ENCODE measurements around the gene MEGF6.

The MEGF6 gene

DNA sequence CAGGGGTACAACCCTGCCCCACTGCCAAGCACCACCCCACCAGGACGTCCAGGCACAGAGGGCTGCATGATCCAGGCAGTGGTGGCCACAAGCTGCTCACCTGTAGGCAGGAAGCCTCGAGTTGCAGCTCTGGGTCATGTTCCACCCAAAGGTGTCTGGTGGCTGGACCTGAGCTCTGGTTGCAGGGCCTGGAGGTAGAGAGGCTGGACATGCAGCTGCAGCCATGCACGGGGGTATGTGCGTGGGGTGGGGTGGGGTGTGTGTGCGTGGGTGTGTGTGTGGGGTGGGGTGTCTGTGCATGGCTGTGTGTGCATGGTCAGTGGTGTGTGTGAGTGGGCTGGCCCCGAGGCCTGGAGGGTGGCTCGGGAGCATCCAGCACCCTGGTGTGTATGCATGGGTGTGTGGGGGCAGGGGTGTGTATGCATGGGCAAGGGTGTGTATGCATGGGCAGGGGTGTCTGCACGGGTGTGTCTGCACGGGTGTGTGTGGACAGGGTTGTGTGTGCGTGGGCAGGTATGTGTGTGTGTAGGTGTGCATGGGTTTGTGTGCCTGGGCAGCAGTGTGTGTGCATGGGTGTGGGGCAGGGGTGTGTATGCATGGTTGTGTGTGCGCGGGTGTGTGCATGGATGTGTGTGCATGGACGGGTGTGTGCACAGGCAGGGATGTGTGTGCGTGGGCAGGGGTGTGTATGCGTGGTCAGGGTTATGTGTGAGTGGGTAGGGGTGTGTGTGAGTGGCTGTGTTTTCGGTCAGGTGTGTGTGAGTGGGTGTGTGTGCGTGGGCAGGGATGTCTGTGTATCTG is 141.3 kb downstream of the MEGF6 start:
- DNase-seq (ENCODE audit: low read depth in 2 of 2): no peak

GRCh38 chr1:3469104-3469848 is 142.0 kb downstream of the MEGF6 start:
- no peak for DNase-seq (ENCODE audit: low read depth in 2 of 2)

GRCh38 chr1:3468236-3469103 is 142.8 kb downstream of the MEGF6 start:
- DNase-seq (ENCODE audit: low read depth in 2 of 2): no peak

DNA sequence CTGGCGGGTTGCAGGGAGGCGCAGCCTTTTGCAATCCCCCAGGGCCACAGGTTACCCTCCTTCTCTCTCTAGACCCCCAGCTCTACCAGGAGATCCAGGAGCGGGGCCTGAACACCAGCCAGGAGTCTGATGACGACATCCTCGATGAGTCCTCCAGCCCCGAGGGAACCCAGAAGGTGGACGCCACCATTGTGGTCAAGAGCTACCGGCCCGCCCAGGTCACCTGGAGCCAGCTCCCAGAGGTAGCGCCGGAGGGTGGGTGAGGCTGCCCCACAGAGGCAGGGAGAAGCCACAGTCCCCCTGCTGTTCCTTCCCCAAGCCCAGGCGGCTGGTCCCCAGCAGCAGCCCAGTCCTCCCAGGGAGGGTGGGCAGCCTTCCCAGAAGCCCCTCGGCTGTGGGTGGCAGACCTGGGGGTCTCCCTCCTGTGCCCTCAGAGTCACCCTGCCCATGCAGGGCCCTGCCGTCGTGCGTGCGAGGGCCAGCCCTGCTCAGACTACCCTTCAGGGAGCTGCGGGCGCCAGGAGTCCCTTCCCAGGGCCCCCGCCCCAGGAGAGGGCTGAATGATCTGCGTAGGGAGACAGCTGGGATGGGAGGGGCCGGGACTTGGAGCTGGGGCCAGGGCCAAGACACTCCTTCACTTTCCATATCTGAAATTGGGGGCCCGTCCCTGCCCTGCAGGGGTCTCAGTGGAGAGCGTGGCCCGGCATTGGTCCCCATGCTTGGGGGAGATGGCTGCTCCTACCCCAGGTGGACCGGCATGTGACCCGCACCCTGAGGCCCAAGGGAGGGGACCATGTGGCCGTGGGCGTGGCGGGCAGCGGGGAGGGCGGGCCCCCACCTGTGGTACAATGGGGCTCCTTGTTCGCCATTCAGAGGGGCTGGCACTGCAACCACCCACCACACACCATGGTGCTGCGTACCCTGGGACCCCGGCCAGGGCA is 143.9 kb downstream of the MEGF6 start:
- no peak for DNase-seq (ENCODE audit: low read depth in 2 of 2)

- DNase-seq (ENCODE audit: low read depth in 2 of 2): no peak
Observed at GRCh38 chr1:3466366-3467075, 144.8 kb downstream of the MEGF6 start.

GRCh38 chr1:3465935-3466321 is 145.4 kb downstream of the MEGF6 start:
- DNase-seq (ENCODE audit: low read depth in 2 of 2): no peak

DNA sequence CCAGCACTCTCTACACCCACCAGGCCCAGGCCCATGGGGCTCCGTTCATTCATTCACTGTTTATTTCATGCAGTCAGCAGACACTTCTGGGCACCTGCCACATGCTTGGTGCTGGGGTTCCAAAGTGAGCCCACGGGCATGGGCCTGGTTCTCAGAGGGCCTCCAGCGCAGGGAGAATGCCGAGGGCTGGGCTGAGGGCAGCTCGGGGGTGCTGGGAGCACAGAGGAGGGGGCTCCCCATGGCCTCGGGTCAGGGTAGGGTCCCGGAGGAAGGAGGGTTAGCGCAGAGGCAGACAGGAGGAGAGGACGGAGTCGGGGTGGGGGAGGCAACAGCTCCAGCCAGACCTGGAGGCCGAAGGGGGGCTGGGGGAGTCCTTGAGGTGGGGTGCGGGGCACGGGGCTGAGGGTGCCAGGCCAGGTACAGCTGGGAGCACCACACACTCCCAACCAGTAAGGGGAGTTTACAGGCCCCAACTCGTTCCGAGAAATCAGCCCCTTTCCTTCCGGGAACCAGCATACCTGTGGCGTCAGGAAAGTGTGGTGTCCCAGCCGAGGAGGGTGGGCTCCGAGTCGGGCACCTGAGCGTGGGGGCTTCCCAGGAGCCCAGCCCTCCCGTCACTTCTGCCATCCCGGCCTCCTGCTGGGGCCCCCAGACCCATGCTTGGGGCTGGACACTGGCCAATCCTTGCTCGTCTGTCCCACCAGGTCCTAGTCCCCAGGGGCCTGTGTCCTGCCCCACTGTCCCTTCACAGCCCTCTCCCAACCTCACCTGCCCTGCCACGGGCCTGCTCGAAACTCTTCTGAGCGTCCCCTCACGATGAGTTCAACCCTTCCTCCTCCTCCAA is 146.0 kb downstream of the MEGF6 start:
- DNase-seq (ENCODE audit: low read depth in 2 of 2): no peak

GRCh38 chr1:3464649-3465025 is 146.7 kb downstream of the MEGF6 start:
- no peak for DNase-seq (ENCODE audit: low read depth in 2 of 2)

GRCh38 chr1:3463891-3464648 is 147.2 kb downstream of the MEGF6 start:
- no peak for DNase-seq (ENCODE audit: low read depth in 2 of 2)

DNA sequence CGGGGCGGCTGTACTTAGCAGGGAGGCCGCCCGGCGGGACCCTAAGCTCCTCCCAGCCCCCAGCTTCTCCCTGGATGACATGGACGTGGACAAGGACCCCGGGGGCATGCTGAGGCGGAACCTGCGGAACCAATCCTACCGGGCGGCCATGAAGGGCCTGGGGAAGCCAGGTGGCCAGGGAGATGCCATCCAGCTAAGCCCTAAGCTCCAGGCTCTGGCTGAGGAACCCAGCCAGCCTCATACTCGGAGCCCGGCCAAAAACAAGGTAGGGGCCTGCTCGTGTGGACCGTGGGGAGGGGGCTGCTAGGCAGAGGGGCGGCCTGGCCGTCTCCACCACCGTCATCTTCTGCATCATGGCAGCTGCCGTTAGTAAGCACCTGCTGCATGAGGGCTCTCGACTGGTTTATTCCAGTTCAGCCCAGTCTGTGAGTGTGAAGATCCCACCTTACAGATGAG is 147.9 kb downstream of the MEGF6 start:
- no peak for DNase-seq (ENCODE audit: low read depth in 2 of 2)

GRCh38 chr1:3463013-3463385 is 148.3 kb downstream of the MEGF6 start:
- no peak for DNase-seq (ENCODE audit: low read depth in 2 of 2)

DNA sequence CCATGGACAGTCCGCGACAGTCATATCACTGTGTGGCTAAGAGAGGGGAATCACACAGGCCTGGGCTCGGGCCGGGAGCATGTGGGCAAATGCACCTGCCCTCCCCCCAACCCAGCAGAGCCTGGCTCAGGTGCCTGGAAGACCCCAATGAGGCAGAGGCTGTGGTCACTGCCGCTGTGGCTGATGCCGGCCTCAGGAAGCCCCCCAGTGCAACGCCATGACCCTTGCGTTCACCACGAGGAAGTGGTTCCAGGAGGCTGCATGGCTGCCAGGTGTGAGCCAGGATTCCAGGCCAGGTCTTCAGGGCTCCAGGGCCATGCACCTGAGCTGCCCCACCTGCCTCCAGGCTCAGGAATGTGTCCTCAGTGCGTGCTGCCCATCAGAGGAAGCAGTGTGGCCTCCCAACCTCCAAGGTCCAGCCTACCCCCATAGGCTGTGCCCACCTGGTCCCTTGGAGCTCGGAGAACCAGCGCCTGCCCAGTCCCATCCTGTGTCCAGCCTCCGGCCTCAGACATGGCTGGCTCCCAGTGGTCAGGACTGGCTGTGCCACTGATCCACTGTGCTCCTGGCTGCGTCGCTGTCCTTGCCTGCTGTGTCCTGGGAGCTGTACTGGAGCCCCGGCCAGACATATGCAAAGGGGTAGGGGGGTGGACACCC is 148.8 kb downstream of the MEGF6 start:
- DNase-seq (ENCODE audit: low read depth in 2 of 2): no peak

- no peak for DNase-seq (ENCODE audit: low read depth in 2 of 2)
Observed at GRCh38 chr1:3461934-3462275, 149.4 kb downstream of the MEGF6 start.

GRCh38 chr1:3461238-3461933 is 149.9 kb downstream of the MEGF6 start:
- no peak for DNase-seq (ENCODE audit: low read depth in 2 of 2)

- DNase-seq (ENCODE audit: low read depth in 2 of 2): no peak
Observed at GRCh38 chr1:3460672-3461131, 150.6 kb downstream of the MEGF6 start.

GRCh38 chr1:3459940-3460671 is 151.2 kb downstream of the MEGF6 start:
- no peak for DNase-seq (ENCODE audit: low read depth in 2 of 2)

Measured in fibroblast of skin of left biceps (primary cell).